Loucy (cell line): ENCODE results near the gene PLA2G2C.

Experiments used
- H2AFZ ChIP-seq: fragments of 200-600 bp; sonication (generic); 2 replicates; pipeline ENCODE4 v1.6.0; 2016; ENCODE audit warnings: antibody characterized with exemption, mild to moderate bottlenecking, low read length, moderate library complexity
- H3F3A ChIP-seq: fragments of 200-600 bp; 2 replicates; pipeline ENCODE4 v1.6.0; 2016; ENCODE audit warnings: antibody characterized with exemption, low read depth, mild to moderate bottlenecking
- H3K27me3 ChIP-seq: fragments of 200-600 bp; sonication (generic); 2 replicates; pipeline ENCODE4 v1.6.1; 2014; ENCODE audit warnings: low read length, mild to moderate bottlenecking; ENCODE audit not compliant: insufficient read depth, poor library complexity, severe bottlenecking
- H3K36me3 ChIP-seq: fragments of 200-600 bp; sonication (generic); 2 replicates; pipeline ENCODE4 v1.6.1; 2016; ENCODE audit warnings: low read length; ENCODE audit not compliant: insufficient read depth
- H3K4me1 ChIP-seq: fragments of 200-600 bp; sonication (generic); 2 replicates; pipeline ENCODE4 v1.5.1; 2014; ENCODE audit warnings: low read length, mild to moderate bottlenecking; ENCODE audit not compliant: insufficient read depth, poor library complexity, severe bottlenecking
- H3K4me2 ChIP-seq: fragments of 200-600 bp; sonication (generic); 2 replicates; pipeline ENCODE4 v1.6.0; 2014; ENCODE audit warnings: antibody characterized with exemption, low read length, low read depth, mild to moderate bottlenecking; ENCODE audit not compliant: poor library complexity, severe bottlenecking
- H3K4me3 ChIP-seq: fragments of 200-600 bp; sonication (generic); 2 replicates; pipeline ENCODE4 v1.5.1; 2014; ENCODE audit warnings: low read length, mild to moderate bottlenecking, mixed read lengths; ENCODE audit not compliant: poor library complexity, severe bottlenecking
- H3K79me2 ChIP-seq: fragments of 200-600 bp; sonication (generic); 2 replicates; pipeline ENCODE4 v1.6.1; 2014; ENCODE audit warnings: low read length; ENCODE audit not compliant: insufficient read depth
- H3K9ac ChIP-seq: fragments of 200-600 bp; sonication (generic); 2 replicates; pipeline ENCODE4 v1.6.0; 2014; ENCODE audit warnings: mild to moderate bottlenecking, low read depth, low read length, moderate library complexity; ENCODE audit not compliant: poor library complexity, severe bottlenecking
- H3K9me2 ChIP-seq: fragments of 200-600 bp; sonication (generic); replicated peaks from 2 replicates; pipeline ENCODE4 v1.6.1; 2016; ENCODE audit warnings: low read depth, low read length, mixed read lengths
- H3K9me3 ChIP-seq: fragments of 200-600 bp; sonication (generic); 2 replicates; pipeline ENCODE4 v1.6.1; 2014; ENCODE audit warnings: mild to moderate bottlenecking, antibody characterized with exemption, low read length, low read depth; ENCODE audit not compliant: insufficient read depth
- H4K20me1 ChIP-seq: fragments of 200-600 bp; sonication (generic); 2 replicates; pipeline ENCODE4 v1.6.0; 2014; ENCODE audit warnings: antibody characterized with exemption, low read length, mild to moderate bottlenecking; ENCODE audit not compliant: insufficient read depth, poor library complexity, severe bottlenecking
- CTCF ChIP-seq: fragments of 200-600 bp; sonication (generic); conservative IDR thresholded peaks from 2 replicates; pipeline ENCODE4 v1.5.1; 2014; ENCODE audit warnings: mild to moderate bottlenecking, antibody characterized with exemption, low read length
- EZH2phosphoT487 ChIP-seq: fragments of 200-600 bp; IDR thresholded peaks from 2 replicates; pipeline ENCODE4 v1.6.1; 2018; ENCODE audit warnings: antibody characterized with exemption, mild to moderate bottlenecking, moderate library complexity, borderline replicate concordance

Gene PLA2G2C

DNA sequence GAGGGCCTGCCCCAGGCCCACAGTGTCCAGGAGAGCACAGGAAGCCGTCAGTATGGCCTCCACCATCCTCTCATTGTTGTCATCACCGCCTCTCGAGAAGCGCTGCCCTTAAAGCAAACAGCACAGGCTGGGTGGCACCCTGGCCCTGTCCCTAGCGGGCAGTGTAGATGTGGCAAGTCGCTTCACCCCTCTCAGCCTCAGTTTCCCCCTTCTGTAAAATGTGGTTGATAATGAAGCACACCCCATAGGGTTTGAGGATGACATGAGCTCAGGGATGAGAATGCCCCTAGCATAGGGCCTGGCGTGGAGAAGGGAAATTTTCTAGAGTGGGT, 33.8 kb downstream of the PLA2G2C start:
- H3K36me3 ChIP-seq: no peaks in the 10 kb centered on the region
- H3K4me1 ChIP-seq: peaks cover 4% of the 10 kb centered on the region
- H2AFZ ChIP-seq: no peak overlapping the region
- no peaks in the 10 kb centered on the region for H4K20me1 ChIP-seq
- H3F3A ChIP-seq: no peaks in the 10 kb centered on the region
- H3K79me2 ChIP-seq: no peaks in the 10 kb centered on the region
- TF ChIP-seq EZH2phosphoT487: no peak
- TF ChIP-seq CTCF: 0 out of 2 replicates have a peak, but pooled peaks have one; percentile 17
- no peaks in the 10 kb centered on the region for H3K27me3 ChIP-seq
- no peaks in the 10 kb centered on the region for H3K9me3 ChIP-seq
- no peaks in the 10 kb centered on the region for H3K9me2 ChIP-seq
- H3K4me2 ChIP-seq: peak overlapping the region; percentile 89
- H3K9ac ChIP-seq: no peak overlapping the region
- H3K4me3 ChIP-seq: peak overlapping the region; percentile 78

DNA sequence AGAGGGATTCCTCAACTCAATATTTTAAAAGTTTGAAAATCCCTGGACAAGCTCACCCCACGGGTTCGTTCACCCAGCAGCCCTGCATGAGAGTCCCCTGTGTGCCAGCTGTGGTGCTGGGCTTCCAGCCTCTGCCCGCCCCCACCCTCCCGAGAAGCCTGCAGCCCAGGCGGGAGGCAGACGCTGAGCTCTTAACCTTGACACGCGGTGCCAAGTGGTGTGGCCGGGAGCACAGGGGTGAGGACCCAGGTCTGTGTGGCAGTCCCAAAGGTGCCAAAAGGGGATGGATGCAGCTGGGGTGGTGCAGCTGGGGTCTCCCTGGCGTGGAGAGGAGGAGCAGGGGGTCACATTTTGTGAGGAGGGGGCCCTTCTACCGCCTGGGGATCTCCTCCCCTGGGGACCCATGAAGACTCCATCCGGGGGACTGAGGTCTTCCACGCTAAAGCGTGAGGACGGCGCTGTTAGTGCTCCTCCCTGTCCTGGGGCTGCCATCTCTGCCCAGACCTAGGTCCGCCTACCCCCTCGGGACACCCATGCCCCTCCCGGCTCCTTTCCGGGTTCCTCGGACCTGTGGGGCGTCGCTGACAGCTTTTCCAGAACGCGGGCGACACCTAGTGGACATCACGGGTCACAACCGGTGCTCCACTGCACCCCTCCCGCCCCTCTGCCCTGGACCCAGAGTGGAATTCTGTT, 34.3 kb downstream of the PLA2G2C start:
- Histone ChIP-seq H3K9me2 (no peaks in the 10 kb centered on the region), H3K9ac (peak overlapping the region; percentile 55), H3K4me1 (peaks cover 4% of the 10 kb centered on the region), H3K4me3 (peak overlapping the region; percentile 78), H3K36me3 (no peaks in the 10 kb centered on the region), H3F3A (no peaks in the 10 kb centered on the region), H3K9me3 (no peaks in the 10 kb centered on the region), H3K27me3 (no peaks in the 10 kb centered on the region), H3K79me2 (no peaks in the 10 kb centered on the region), H2AFZ (peak overlapping the region; percentile 100), H3K4me2 (peak overlapping the region; percentile 89), H4K20me1 (no peaks in the 10 kb centered on the region)
- TF ChIP-seq EZH2phosphoT487: no peak
- peak; percentile 90 for TF ChIP-seq CTCF

- no peaks in the 10 kb centered on the region for H3K9me3 ChIP-seq
- no peaks in the 10 kb centered on the region for H4K20me1 ChIP-seq
- no peaks in the 10 kb centered on the region for H3F3A ChIP-seq
- peaks cover 4% of the 10 kb centered on the region for H3K4me1 ChIP-seq
- H3K79me2 ChIP-seq: no peaks in the 10 kb centered on the region
- no peak overlapping the region for H2AFZ ChIP-seq
- no peak overlapping the region for H3K4me3 ChIP-seq
- no peaks in the 10 kb centered on the region for H3K9me2 ChIP-seq
- no peak overlapping the region for H3K4me2 ChIP-seq
- no peak for TF ChIP-seq CTCF
- no peak for TF ChIP-seq EZH2phosphoT487
- no peaks in the 10 kb centered on the region for H3K36me3 ChIP-seq
- no peaks in the 10 kb centered on the region for H3K27me3 ChIP-seq
- no peak overlapping the region for H3K9ac ChIP-seq
Measured at GRCh38 chr1:20150969-20151368, 35.3 kb downstream of the PLA2G2C start.
